ENCODE measurements around the gene RASSF3.
"Not testable (repeated sequence)": the region's sequence is repeated elsewhere in the genome, so short reads cannot be mapped to it uniquely, and the experiment has no call there.

RASSF3 gene

GRCh38 chr12:64634508-64635092 lies 24.3 kb downstream of the RASSF3 start:
- no peak for DNase-seq

- DNase-seq, result no peak
These were observed 25.2 kb downstream of the RASSF3 start for GRCh38 chr12:64635356-64635998.

GRCh38 chr12:64636856-64637255 lies 26.6 kb downstream of the RASSF3 start:
- DNase-seq, result no peak

- no peak for DNase-seq
These were observed 29.2 kb downstream of the RASSF3 start for GRCh38 chr12:64639466-64639865.

GRCh38 chr12:64646318-64646717 lies 36.0 kb downstream of the RASSF3 start:
- no peak for DNase-seq

GRCh38 chr12:64649487-64649886 lies 39.2 kb downstream of the RASSF3 start:
- DNase-seq, result no peak

GRCh38 chr12:64650762-64651161 lies 40.5 kb downstream of the RASSF3 start:
- no peak for DNase-seq

- DNase-seq, result no peak
These were observed 42.1 kb downstream of the RASSF3 start for GRCh38 chr12:64652346-64652745.

- no peak for DNase-seq
These were observed 42.8 kb downstream of the RASSF3 start for GRCh38 chr12:64653123-64653522.

- not testable (repeated sequence) for DNase-seq
These were observed 43.6 kb downstream of the RASSF3 start for GRCh38 chr12:64653907-64654306.

GRCh38 chr12:64655141-64655540 lies 44.8 kb downstream of the RASSF3 start:
- no peak for DNase-seq

- DNase-seq, result no peak
These were observed 46.1 kb downstream of the RASSF3 start for GRCh38 chr12:64656429-64656828.

- no peak for DNase-seq
These were observed 48.7 kb downstream of the RASSF3 start for GRCh38 chr12:64658892-64659481.

GRCh38 chr12:64660237-64661018 lies 50.1 kb downstream of the RASSF3 start:
- no peak for DNase-seq

- no peak for DNase-seq
These were observed 52.7 kb downstream of the RASSF3 start for GRCh38 chr12:64663015-64663414.

GRCh38 chr12:64665514-64665913 lies 55.2 kb downstream of the RASSF3 start:
- DNase-seq, result no peak

GRCh38 chr12:64666054-64666914 lies 56.0 kb downstream of the RASSF3 start:
- no peak for DNase-seq

- no peak for DNase-seq
These were observed 57.5 kb downstream of the RASSF3 start for GRCh38 chr12:64667793-64668192.

GRCh38 chr12:64669270-64669842 lies 59.1 kb downstream of the RASSF3 start:
- no peak for DNase-seq

- DNase-seq, result no peak
These were observed 59.7 kb downstream of the RASSF3 start for GRCh38 chr12:64670019-64670418.

GRCh38 chr12:64670919-64671639 lies 60.8 kb downstream of the RASSF3 start:
- peak; percentile 32 for DNase-seq

- DNase-seq, result no peak
These were observed 61.4 kb downstream of the RASSF3 start for GRCh38 chr12:64671681-64672080.

Data from fibroblast of upper back skin (primary cell).